SU-DHL-6 (cell line): ENCODE data around the gene FRY.

ENCODE experiments used
- H2AFZ ChIP-seq: fragments of 200-600 bp; sonication (generic); 2 replicates; pipeline ENCODE4 v1.6.1; 2014; ENCODE audit warnings: low read depth, mild to moderate bottlenecking, moderate library complexity, mixed read lengths, antibody characterized with exemption, low read length; ENCODE audit not compliant: severe bottlenecking
- H3F3A ChIP-seq: fragments of 200-600 bp; shearing (Covaris generic); 2 replicates; pipeline ENCODE4 v1.6.0; 2016; ENCODE audit warnings: antibody characterized with exemption, mild to moderate bottlenecking; ENCODE audit not compliant: insufficient read depth
- H3K27ac ChIP-seq: fragments of 200-600 bp; sonication (generic); 2 replicates; pipeline ENCODE4 v1.5.1; 2016; ENCODE audit warnings: low read depth, mild to moderate bottlenecking, low read length, moderate library complexity, mixed read lengths
- H3K27me3 ChIP-seq: fragments of 200-600 bp; sonication (generic), shearing (Covaris generic); 2 replicates; pipeline ENCODE4 v1.6.0; 2014; ENCODE audit warnings: mild to moderate bottlenecking, low read length
- H3K36me3 ChIP-seq: fragments of 200-600 bp; sonication (generic); 2 replicates; pipeline ENCODE4 v1.6.1; 2014; ENCODE audit warnings: mild to moderate bottlenecking, low read length, mixed read lengths
- H3K4me2 ChIP-seq: fragments of 300-600, 200-600 bp; shearing (Covaris generic), sonication (generic); 2 replicates; pipeline ENCODE4 v1.6.0; 2014; ENCODE audit warnings: low read length, low read depth, mild to moderate bottlenecking; ENCODE audit not compliant: poor library complexity, severe bottlenecking
- H3K4me3 ChIP-seq: fragments of 200-600 bp; sonication (generic); 2 replicates; pipeline ENCODE4 v1.5.1; 2014; ENCODE audit warnings: antibody characterized with exemption, low read length, mild to moderate bottlenecking, mixed read lengths; ENCODE audit not compliant: insufficient read depth, poor library complexity, severe bottlenecking
- H3K79me2 ChIP-seq: fragments of 200-600 bp; sonication (generic); 2 replicates; pipeline ENCODE4 v1.6.1; 2014; ENCODE audit warnings: mild to moderate bottlenecking, low read length, moderate library complexity; ENCODE audit not compliant: insufficient read depth
- H3K9ac ChIP-seq: fragments of 200-600 bp; sonication (generic); 2 replicates; pipeline ENCODE4 v1.7.0; 2014; ENCODE audit warnings: mild to moderate bottlenecking, low read length
- H3K9me2 ChIP-seq: fragments of 200-600 bp; sonication (generic); replicated peaks from 2 replicates; pipeline ENCODE4 v1.6.1; 2014; ENCODE audit warnings: low read length; ENCODE audit not compliant: insufficient read depth
- H3K9me3 ChIP-seq: fragments of 200-600 bp; sonication (generic); 2 replicates; pipeline ENCODE4 v1.6.1; 2014; ENCODE audit warnings: low read length, mixed read lengths; ENCODE audit not compliant: insufficient read depth
- H4K20me1 ChIP-seq: fragments of 200-600 bp; sonication (generic); 2 replicates; pipeline ENCODE4 v1.6.1; 2014; ENCODE audit warnings: low read depth, mild to moderate bottlenecking, antibody characterized with exemption, low read length, moderate library complexity, mixed read lengths
- EZH2phosphoT487 ChIP-seq: fragments of 200-600 bp; sonication (generic), shearing (Covaris generic); conservative IDR thresholded peaks from 2 replicates; pipeline ENCODE4 v1.6.1; 2018; ENCODE audit warnings: mild to moderate bottlenecking, antibody characterized with exemption, low read length, moderate library complexity, mixed read lengths
- TF ChIP-seq, protein P1 (sequence below): fragments of 200-600 bp; sonication (generic); IDR thresholded peaks from one replicate; pipeline ENCODE4 v1.5.1; 2017; ENCODE audit warnings: antibody characterized with exemption, mild to moderate bottlenecking, low read length, moderate library complexity; ENCODE audit not compliant: insufficient read depth, poor library complexity, severe bottlenecking

Gene FRY

DNA sequence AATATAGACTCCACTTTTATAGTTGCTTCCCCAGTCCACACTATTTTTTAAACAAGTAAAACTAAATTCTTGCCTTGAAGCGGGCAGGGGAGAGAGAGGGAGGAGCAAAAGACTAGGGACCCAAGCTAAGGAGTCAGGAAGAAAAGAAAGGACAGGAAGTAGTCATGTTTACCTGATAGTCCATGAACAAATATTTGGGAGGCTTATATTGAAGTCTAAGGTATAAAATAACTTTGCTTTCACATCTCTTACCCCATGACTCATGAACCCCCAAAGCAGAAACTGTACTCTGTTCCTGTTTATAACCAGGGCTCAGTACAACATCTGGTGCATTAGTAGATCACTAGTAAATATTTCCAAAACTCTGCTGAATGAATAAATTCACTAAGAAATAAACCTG lies 216.3 kb downstream of the FRY start:
- Histone ChIP-seq H3F3A (no peaks in the 10 kb centered on the region), H3K9me2 (no peaks in the 10 kb centered on the region), H2AFZ (no peak overlapping the region), H3K79me2 (no peaks in the 10 kb centered on the region), H3K27ac (no peak overlapping the region), H3K4me3 (no peak overlapping the region), H3K27me3 (no peaks in the 10 kb centered on the region), H3K36me3 (no peaks in the 10 kb centered on the region), H3K9me3 (no peaks in the 10 kb centered on the region), H3K9ac (no peak overlapping the region), H3K4me2 (no peak overlapping the region), H4K20me1 (no peaks in the 10 kb centered on the region)
- no peak for TF ChIP-seq EZH2phosphoT487
- TF ChIP-seq, protein P1, sequence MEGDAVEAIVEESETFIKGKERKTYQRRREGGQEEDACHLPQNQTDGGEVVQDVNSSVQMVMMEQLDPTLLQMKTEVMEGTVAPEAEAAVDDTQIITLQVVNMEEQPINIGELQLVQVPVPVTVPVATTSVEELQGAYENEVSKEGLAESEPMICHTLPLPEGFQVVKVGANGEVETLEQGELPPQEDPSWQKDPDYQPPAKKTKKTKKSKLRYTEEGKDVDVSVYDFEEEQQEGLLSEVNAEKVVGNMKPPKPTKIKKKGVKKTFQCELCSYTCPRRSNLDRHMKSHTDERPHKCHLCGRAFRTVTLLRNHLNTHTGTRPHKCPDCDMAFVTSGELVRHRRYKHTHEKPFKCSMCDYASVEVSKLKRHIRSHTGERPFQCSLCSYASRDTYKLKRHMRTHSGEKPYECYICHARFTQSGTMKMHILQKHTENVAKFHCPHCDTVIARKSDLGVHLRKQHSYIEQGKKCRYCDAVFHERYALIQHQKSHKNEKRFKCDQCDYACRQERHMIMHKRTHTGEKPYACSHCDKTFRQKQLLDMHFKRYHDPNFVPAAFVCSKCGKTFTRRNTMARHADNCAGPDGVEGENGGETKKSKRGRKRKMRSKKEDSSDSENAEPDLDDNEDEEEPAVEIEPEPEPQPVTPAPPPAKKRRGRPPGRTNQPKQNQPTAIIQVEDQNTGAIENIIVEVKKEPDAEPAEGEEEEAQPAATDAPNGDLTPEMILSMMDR, result no peak

DNA sequence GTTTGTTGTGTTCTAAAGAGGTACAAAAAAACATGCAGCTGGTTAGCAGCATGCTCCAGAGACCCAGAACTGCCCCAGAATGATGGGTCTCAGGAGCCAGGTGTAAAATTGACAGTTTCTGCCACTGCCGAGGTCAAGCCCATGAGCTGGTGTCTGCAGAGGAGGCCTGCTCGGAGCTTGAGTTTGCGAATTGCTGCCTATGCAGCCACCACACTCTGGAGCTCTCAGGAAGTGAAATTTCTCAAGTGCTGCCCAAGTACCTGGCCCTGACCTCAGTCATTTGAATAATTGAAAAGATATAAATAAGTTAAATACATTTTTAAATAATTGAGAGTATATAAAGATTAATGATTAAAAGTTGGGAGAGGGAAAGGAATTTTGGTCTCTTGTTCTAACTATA lies 217.2 kb downstream of the FRY start:
- Histone ChIP-seq H3F3A (no peaks in the 10 kb centered on the region), H3K9me2 (no peaks in the 10 kb centered on the region), H3K27ac (no peak overlapping the region), H2AFZ (no peak overlapping the region), H3K9me3 (no peaks in the 10 kb centered on the region), H3K4me3 (no peak overlapping the region), H3K36me3 (no peaks in the 10 kb centered on the region), H3K4me2 (no peak overlapping the region), H4K20me1 (no peaks in the 10 kb centered on the region), H3K27me3 (no peaks in the 10 kb centered on the region), H3K79me2 (no peaks in the 10 kb centered on the region), H3K9ac (no peak overlapping the region)
- TF ChIP-seq, protein P1, result no peak
- no peak for TF ChIP-seq EZH2phosphoT487

DNA sequence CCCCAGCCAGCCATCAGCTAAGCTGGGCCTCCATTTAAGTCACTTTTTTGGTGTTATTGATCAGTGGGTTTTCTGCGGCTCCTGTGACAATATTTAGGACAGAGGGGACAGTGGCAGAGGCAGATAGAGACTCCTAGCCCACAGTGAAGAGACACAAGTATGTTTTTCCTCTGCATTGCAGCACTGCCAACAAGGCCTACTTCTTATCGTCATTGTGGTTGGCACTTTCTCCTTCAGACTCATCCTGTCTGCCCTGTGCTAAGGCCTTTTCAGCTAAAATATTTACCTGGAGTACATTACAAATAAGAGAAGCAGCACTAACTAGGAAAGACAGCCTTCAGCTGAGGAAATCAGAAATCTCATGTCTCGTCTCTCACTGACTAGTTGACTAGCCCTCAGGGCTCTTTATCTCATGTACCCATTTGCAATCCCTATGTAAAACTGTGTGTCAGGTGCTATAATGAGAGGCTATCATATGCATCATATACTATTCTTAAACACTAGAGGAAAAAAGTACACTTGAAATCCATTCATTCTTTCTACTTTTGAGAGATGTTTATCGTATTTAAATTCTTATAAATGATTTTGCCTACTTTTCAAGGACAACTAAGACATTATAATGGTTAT lies 221.4 kb downstream of the FRY start:
- Histone ChIP-seq H2AFZ (no peak overlapping the region), H3K36me3 (no peaks in the 10 kb centered on the region), H3K4me3 (no peak overlapping the region), H3K9me3 (no peaks in the 10 kb centered on the region), H3K9ac (no peak overlapping the region), H3K9me2 (no peaks in the 10 kb centered on the region), H3F3A (no peaks in the 10 kb centered on the region), H3K79me2 (no peaks in the 10 kb centered on the region), H3K27me3 (no peaks in the 10 kb centered on the region), H3K27ac (no peak overlapping the region), H3K4me2 (no peak overlapping the region), H4K20me1 (no peaks in the 10 kb centered on the region)
- TF ChIP-seq EZH2phosphoT487, result no peak
- TF ChIP-seq, protein P1, result no peak
